SK-N-SH (cell line): ENCODE measurements around the gene SLC37A1. TPM values are rescaled to one million over a fixed set of nuclear protein-coding genes. Genes with fewer than 3 reads are reported as not detected.

Source experiments
- CTCF ChIA-PET: fragments of 300-600, 350-600 bp; formaldehyde crosslinking; extraction: SDS; loops from one replicate; lab custom pipeline; 2021; lab: Yijun Ruan, JAX
- POLR2A ChIA-PET: fragments of 350-600 bp; sonication (Branson Sonifier 250); formaldehyde crosslinking; extraction: SDS; loops from one replicate; lab custom pipeline; 2020; ENCODE audit warnings: antibody characterized with exemption, inconsistent platforms; lab: Yijun Ruan, JAX
- DNase-seq: peaks from one replicate; pipeline ENCODE4 v3.0.0; 2012
- H2AFZ ChIP-seq: fragments of 200-600 bp; sonication (generic); 2 replicates; pipeline ENCODE4 v1.8.1; 2016; ENCODE audit warnings: antibody characterized with exemption, mild to moderate bottlenecking, low read depth
- H3F3A ChIP-seq: fragments of 200-600 bp; sonication (generic); replicated peaks from 2 replicates; pipeline ENCODE3; 2016; ENCODE audit warnings: antibody characterized with exemption, mild to moderate bottlenecking; ENCODE audit not compliant: insufficient read depth
- H3K27ac ChIP-seq, 2 experiments: fragments of 200-500 bp in 1 of 2; fragments of 200-600 bp in 1 of 2; sonication (Bioruptor generic) in 1 of 2; sonication (generic), shearing (Covaris generic) in 1 of 2; 2 replicates each; pipeline versions ENCODE4 v1.5.1 to v1.6.1; 2014 to 2016; ENCODE audit warnings: low read depth in 2 of 2, inconsistent platforms in 1 of 2, low read length in 1 of 2, mild to moderate bottlenecking in 1 of 2, mixed read lengths in 1 of 2
- H3K27me3 ChIP-seq: fragments of 200-600 bp; sonication (generic), shearing (Covaris generic); 2 replicates; pipeline ENCODE4 v1.6.1; 2016; ENCODE audit warnings: mixed run types; ENCODE audit not compliant: insufficient read depth
- H3K36me3 ChIP-seq, 2 experiments: fragments of 200-500 bp in 1 of 2; fragments of 200-600 bp in 1 of 2; sonication (Bioruptor generic) in 1 of 2; sonication (generic) in 1 of 2; replicated peaks in 1 of 2; 2 replicates each; pipeline versions ENCODE3 to v1.5.1; 2014 to 2016; ENCODE audit warnings: low read length in 1 of 2, mild to moderate bottlenecking in 1 of 2; ENCODE audit not compliant: insufficient read depth in 2 of 2, control insufficient read depth in 1 of 2
- H3K4me1 ChIP-seq, 2 experiments: fragments of 200-500 bp in 1 of 2; fragments of 200-600 bp in 1 of 2; sonication (Bioruptor generic) in 1 of 2; sonication (generic), shearing (Covaris generic) in 1 of 2; 2 replicates each; pipeline versions ENCODE4 v1.5.1 to v1.6.1; 2014 to 2016; ENCODE audit warnings: low read depth in 1 of 2, low read length in 1 of 2, mixed run types in 1 of 2; ENCODE audit not compliant: insufficient read depth in 2 of 2, control insufficient read depth in 1 of 2
- H3K4me2 ChIP-seq: fragments of 200-600 bp; sonication (generic), shearing (Covaris generic); 2 replicates; pipeline ENCODE4 v1.6.1; 2017; ENCODE audit warnings: mixed run types
- H3K4me3 ChIP-seq, 2 experiments: fragments of 200-500 bp in 1 of 2; fragments of 200-600 bp in 1 of 2; sonication (Bioruptor generic) in 1 of 2; sonication (generic), shearing (Covaris generic) in 1 of 2; 2 replicates each; pipeline versions ENCODE4 v1.5.1 to v1.8.1; 2014 to 2016; ENCODE audit warnings: low read depth in 2 of 2, inconsistent platforms in 1 of 2, low read length in 1 of 2, mild to moderate bottlenecking in 1 of 2, mixed read lengths in 1 of 2, moderate library complexity in 1 of 2
- H3K79me2 ChIP-seq: fragments of 200-600 bp; sonication (generic); 2 replicates; pipeline ENCODE4 v1.8.1; 2017; ENCODE audit warnings: mild to moderate bottlenecking; ENCODE audit not compliant: insufficient read depth
- H3K9ac ChIP-seq: fragments of 200-600 bp; sonication (generic); 2 replicates; pipeline ENCODE4 v1.6.1; 2017; ENCODE audit warnings: mixed run types
- H3K9me2 ChIP-seq: fragments of 200-600 bp; sonication (generic); 2 replicates; pipeline ENCODE4 v1.6.1; 2017; ENCODE audit warnings: mixed run types
- H3K9me3 ChIP-seq: fragments of 200-600 bp; sonication (generic); 2 replicates; pipeline ENCODE4 v1.6.1; 2017; ENCODE audit warnings: mixed run types, mild to moderate bottlenecking, moderate library complexity
- H4K20me1 ChIP-seq: fragments of 200-600 bp; sonication (generic); 2 replicates; pipeline ENCODE4 v1.6.1; 2017; ENCODE audit warnings: mild to moderate bottlenecking, mixed run types; ENCODE audit not compliant: insufficient read depth
- CHD2 ChIP-seq: fragments of 150-350 bp; IDR thresholded peaks from 2 replicates; pipeline ENCODE4 v1.6.1; 2018; ENCODE audit warnings: low read length; ENCODE audit not compliant: partially characterized antibody
- ELF1 ChIP-seq: IDR thresholded peaks from 2 replicates; pipeline ENCODE4 v1.4.0; 2012
- FOSL2 ChIP-seq: IDR thresholded peaks from 2 replicates; pipeline ENCODE4 v1.4.0; 2012; ENCODE audit warnings: low read depth, mild to moderate bottlenecking, moderate library complexity, borderline replicate concordance
- FOXJ3 ChIP-seq: sonication (generic); formaldehyde crosslinking; IDR thresholded peaks from 2 replicates; pipeline ENCODE4 v1.5.1; 2020; ENCODE audit warnings: mild to moderate bottlenecking, missing genetic modification reagents
- FOXM1 ChIP-seq: IDR thresholded peaks from 2 replicates; pipeline ENCODE4 v1.4.0; 2012; ENCODE audit warnings: low read depth, mild to moderate bottlenecking
- JUND ChIP-seq: IDR thresholded peaks from 2 replicates; pipeline ENCODE4 v1.4.0; 2012
- MEF2A ChIP-seq: IDR thresholded peaks from 2 replicates; pipeline ENCODE4 v1.4.0; 2012; ENCODE audit warnings: low read depth, borderline replicate concordance
- MXI1 ChIP-seq: IDR thresholded peaks from 2 replicates; pipeline ENCODE4 v1.6.1; 2012; ENCODE audit warnings: mild to moderate bottlenecking, low read depth, low read length, improper control_type of control experiment
- RAD21 ChIP-seq: IDR thresholded peaks from 2 replicates; pipeline ENCODE4 v1.6.1; 2012; ENCODE audit warnings: mild to moderate bottlenecking, low read length
- REST ChIP-seq: IDR thresholded peaks from 2 replicates; pipeline ENCODE4 v1.6.1; 2012; ENCODE audit warnings: mild to moderate bottlenecking, low read depth, low read length, moderate library complexity
- RFX5 ChIP-seq: IDR thresholded peaks from 2 replicates; pipeline ENCODE4 v1.6.1; 2012; ENCODE audit warnings: mild to moderate bottlenecking, improper control_type of control experiment, low read length
- SIN3A ChIP-seq: IDR thresholded peaks from 2 replicates; pipeline ENCODE4 v1.6.1; 2012; ENCODE audit warnings: low read depth, mild to moderate bottlenecking, low read length, moderate library complexity, borderline replicate concordance
- TAF1 ChIP-seq: IDR thresholded peaks from 2 replicates; pipeline ENCODE4 v1.6.1; 2012; ENCODE audit warnings: low read depth, mild to moderate bottlenecking, low read length, moderate library complexity, borderline replicate concordance
- TEAD4 ChIP-seq: IDR thresholded peaks from 2 replicates; pipeline ENCODE4 v1.4.0; 2012; ENCODE audit warnings: mild to moderate bottlenecking, borderline replicate concordance; ENCODE audit not compliant: insufficient read depth
- USF2 ChIP-seq: fragments of 150-350 bp; IDR thresholded peaks from 2 replicates; pipeline ENCODE4 v1.6.1; 2017; ENCODE audit warnings: antibody characterized with exemption, low read length, low read depth, borderline replicate concordance
- WGBS: methylation state at CpG from one replicate; pipeline ENCODE4 v1.1.6; 2017; ENCODE audit warnings: low lambda C conversion rate; 5-methylcytosine and 5-hydroxymethylcytosine counted together
- polyA plus RNA-seq, 3 experiments: library from polyadenylated mRNA; depleted of rRNA; stranded (reverse); fragments of >200 nt; gene quantifications; 2 replicates each; pipeline ENCODE4 v1.2.3, GENCODE V29; 2012

Gene SLC37A1
- polyA plus RNA-seq, 1 of the 3 experiments (the other 2 are of a cell fraction): 2.8 TPM

- no peak for TF ChIP-seq FOSL2
- no peak for TF ChIP-seq TEAD4
- no peak for TF ChIP-seq MEF2A
- no peak for TF ChIP-seq SIN3A
- TF ChIP-seq MXI1: no peak
- no peak for TF ChIP-seq CHD2
- TF ChIP-seq FOXJ3: no peak
These were observed 28.5 kb downstream of the SLC37A1 start (continued) for GRCh38 chr21:42542196-42542595.

GRCh38 chr21:42542596-42542995, 28.9 kb downstream of the SLC37A1 start:
- ChIA-PET CTCF (interaction anchor here (1.0 kb wide), 1 partner anchor 51 kb away, joined by 3 read pairs; no protein-coding TSS in a partner anchor), POLR2A (no interaction called here)
- H3K9ac ChIP-seq: no peak overlapping the region
- no peaks in the 10 kb centered on the region for H3K27me3 ChIP-seq
- H4K20me1 ChIP-seq: no peaks in the 10 kb centered on the region
- DNase-seq: no peak
- no peak for TF ChIP-seq ELF1
- no peak for TF ChIP-seq REST
- TF ChIP-seq JUND: no peak
- no peak for TF ChIP-seq FOXM1
- TF ChIP-seq RFX5: no peak
- no peak for TF ChIP-seq MEF2A
- TF ChIP-seq RAD21: no peak
- no peak for TF ChIP-seq USF2
- no peak for TF ChIP-seq TAF1
- no peak for TF ChIP-seq MXI1
- TF ChIP-seq, all 33 proteins: peak for 0
- H3K36me3 ChIP-seq: no peaks in the 10 kb centered on the region
- H3F3A ChIP-seq: no peaks in the 10 kb centered on the region
- H3K27ac ChIP-seq: no peak overlapping the region
- H3K9me2 ChIP-seq: no peaks in the 10 kb centered on the region
- 76% methylated on average over 10 of the region's 10 CpGs for whole genome bisulfite sequencing
- H3K9me3 ChIP-seq: no peaks in the 10 kb centered on the region
- no peak overlapping the region for H2AFZ ChIP-seq
- H3K4me2 ChIP-seq: no peak overlapping the region
- no peak overlapping the region for H3K4me3 ChIP-seq
- no peaks in the 10 kb centered on the region for H3K79me2 ChIP-seq
- peaks cover 0 to 15% of the 10 kb centered on the region in 2 experiments; a peak in 1 of 4 replicates for H3K4me1 ChIP-seq
